Erythroblast (primary cell): ENCODE measurements around the gene GTF2H1.

Experiments
- GATA1 ChIP-seq: IDR thresholded peaks from 2 replicates; pipeline ENCODE4 v1.6.1; 2011; ENCODE audit warnings: low read depth, mild to moderate bottlenecking, control low read depth, low read length, moderate library complexity
- POLR2A ChIP-seq: IDR thresholded peaks from 2 replicates; pipeline ENCODE4 v1.6.1; 2011; ENCODE audit warnings: mild to moderate bottlenecking, low read length

GRCh38 chr11:18352581-18352980 lies 30.2 kb downstream of the GTF2H1 start:
- TF ChIP-seq POLR2A (no peak), GATA1 (no peak)
